NCI-H128 (cell line): ENCODE data around the gene YAF2.
"Not testable (repeated sequence)": the region's sequence is repeated elsewhere in the genome, so short reads cannot be mapped to it uniquely, and the experiment has no call there.

Experiments used
- DNase-seq: peaks from one replicate; lab custom pipeline; 2025; ENCODE audit not compliant: unreplicated experiment; lab: John Stamatoyannopoulos, UW

Gene YAF2

GRCh38 chr12:42199007-42199406 is 39.0 kb downstream of the YAF2 start:
- no peak for DNase-seq

DNA sequence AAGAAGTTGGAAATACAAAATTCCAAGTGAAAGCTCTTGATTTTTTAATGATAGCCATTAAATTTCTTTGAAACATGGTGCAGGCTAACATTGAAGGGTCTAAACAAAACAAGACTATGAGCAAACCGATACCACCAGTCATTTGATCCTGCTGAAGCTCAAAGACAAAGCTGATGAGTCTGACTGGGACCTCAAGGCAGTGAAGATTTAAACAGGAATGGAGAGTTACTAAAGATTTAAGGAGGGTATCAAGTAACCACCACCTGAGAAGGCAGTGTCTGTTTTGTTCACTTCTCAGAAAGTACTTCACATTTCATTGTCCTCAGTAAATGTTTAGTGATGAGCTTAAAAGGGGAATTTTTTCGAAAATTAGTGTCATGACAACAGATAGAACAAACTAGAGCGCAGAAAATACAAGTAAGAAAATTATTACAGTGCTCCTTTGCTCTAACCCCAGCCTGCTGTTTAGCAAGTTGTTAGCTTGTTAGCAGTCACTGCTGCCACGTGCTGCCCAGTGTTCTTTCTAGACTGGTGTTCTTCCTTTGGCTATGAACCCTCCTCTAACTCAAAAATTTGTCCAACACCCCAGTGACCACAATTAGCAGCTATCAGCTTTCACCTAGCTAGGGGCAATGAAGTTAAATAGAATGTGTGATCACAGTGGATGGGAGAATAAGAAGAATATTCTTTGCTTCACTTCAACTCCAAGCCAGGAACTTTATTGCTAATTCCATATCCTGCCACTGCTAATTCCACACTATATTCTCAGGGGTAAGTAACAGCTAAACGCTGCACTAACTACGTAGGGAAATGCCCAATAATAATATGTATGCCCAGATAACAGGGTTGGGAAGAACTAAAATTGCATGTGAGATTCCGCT is 41.1 kb downstream of the YAF2 start:
- no peak for DNase-seq

GRCh38 chr12:42192686-42193085 is 45.4 kb downstream of the YAF2 start:
- DNase-seq: no peak

GRCh38 chr12:42192258-42192657 is 45.8 kb downstream of the YAF2 start:
- no peak for DNase-seq

- no peak for DNase-seq
Measured at GRCh38 chr12:42190376-42190775, 47.7 kb downstream of the YAF2 start.

DNA sequence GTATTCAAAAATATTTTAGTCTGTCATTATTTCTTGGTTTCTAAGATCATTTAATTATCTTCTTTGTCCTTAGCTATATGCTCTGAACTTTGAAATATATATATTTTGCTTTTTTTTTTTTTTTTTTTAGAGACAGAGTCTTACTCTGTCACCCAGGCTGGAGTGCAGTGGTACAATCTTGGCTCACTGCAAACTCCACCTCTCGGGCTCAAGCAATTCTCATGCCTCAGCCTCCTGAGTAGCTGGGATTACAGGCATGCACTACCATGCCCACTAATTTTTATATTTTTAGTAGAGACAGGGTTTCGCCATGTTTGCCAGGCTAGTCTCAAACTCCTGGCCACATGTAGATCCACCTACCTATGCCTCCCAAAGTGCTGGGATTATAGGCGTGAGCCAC is 49.8 kb downstream of the YAF2 start:
- not testable (repeated sequence) for DNase-seq

DNA sequence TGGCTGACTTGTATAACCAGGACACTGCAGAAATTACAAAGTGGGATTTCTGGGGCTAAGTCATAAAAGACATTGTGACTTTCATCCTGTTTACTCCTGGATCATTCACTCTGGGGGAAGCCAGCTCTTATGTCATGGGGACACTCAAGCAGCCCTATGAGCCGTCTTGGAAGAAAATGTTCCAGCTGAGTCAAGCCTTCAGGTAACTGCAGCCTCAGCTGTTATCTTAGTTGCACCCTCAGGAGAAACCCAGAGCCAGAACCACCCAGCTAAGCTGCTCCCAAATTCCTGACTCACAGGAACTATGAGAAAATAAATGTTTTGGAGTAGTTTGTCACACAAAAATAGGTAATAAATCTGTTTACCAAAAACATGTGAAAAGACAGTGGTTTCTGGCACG is 50.2 kb downstream of the YAF2 start:
- DNase-seq: no peak

DNA sequence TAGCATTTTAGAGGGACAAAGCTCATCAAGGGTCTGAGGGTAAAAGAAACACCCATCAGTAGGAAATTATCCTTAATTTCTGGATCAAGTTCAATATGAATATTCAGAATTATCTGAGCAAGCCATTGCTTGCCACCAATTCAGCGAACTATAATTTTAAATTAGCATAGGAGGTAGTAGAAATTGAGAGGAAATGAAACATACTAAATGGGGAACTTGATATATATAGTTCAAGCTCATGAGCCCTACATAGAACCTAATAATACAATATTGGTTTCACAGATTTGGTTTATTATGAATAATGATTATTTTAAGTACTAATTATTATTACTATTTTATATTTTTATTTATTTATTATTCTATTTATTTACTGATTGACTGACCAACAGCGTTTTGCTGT is 51.3 kb downstream of the YAF2 start:
- no peak for DNase-seq

DNA sequence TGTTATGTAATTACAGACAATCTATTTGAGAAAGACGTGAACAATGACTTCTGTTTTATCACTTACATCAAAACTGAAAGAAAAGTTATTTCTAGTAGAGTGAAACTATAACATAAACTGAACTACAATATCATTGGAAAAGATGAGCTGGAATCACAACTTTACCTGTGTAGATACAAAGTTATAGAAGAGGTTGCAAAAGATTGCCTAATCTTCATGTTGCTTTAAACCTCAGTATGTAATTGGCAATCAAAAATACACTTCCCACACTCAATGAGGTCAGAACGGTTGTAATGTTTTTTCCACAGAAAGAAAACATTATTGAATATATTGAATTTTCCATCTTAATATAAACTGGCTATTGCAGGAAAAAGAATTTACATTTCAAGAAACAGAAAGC is 55.7 kb downstream of the YAF2 start:
- no peak for DNase-seq

DNA sequence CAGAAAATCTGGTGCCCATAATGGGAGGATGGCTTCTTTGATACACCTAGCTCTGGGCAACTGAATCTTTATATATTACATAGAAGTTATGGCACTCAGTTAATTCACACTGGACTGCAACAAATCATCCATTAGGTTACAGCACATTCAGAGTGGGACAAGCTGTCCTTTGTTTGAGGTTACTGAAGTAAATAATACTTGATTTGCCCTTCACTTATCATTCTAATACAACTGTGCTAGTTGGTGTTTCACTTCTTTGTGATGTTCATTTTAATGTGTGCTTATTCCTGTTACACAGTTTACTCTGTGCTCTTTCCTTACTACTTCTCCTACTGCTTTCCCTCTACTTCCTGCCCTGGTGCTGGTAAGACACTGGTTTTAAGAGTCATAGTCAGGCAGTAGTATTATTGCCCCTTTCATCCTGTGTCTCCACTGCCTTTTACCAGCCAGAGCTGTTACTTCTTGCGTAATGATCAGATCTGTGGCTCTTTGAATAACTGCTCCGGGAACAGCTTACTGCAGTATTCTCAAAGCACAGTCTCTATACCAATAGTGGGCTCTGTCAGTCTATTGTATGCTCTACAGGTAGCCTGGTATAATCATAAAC is 57.0 kb downstream of the YAF2 start:
- DNase-seq: no peak

DNA sequence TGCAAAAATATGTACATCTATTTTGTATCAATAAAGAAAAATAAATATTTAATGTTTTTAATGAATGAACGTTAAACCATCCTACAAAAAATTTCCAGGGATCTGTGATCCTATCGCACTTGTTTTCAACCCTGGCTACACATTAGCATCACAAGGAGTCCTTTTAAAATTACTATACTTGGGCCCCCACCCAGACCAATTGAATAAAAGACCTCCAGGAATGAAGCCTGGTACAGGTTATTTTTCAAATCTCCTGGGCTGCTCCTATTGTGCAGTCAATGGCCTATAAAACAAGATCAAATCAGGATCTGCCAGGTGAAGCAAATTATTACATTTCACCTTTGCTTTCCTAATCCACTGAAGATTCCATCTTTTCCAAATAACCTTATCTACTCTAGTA is 59.9 kb downstream of the YAF2 start:
- no peak for DNase-seq

DNA sequence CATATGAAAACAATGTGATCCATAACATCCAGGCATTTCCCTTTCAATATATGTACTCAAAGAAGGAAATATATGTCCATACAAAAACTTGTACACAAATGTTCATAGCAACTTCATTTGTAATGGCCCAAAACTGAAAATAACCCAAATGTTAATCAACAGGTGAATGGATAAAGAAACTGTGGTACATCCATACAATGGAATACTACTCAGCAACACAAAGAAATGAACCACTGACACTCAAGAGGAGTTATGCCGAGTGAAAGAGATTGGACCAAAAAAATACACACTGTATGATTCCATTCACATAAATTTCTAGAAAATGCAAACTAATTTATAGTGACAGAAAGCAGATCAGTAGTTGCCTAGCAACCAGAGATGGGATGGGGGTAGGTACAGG is 63.1 kb downstream of the YAF2 start:
- no peak for DNase-seq

DNA sequence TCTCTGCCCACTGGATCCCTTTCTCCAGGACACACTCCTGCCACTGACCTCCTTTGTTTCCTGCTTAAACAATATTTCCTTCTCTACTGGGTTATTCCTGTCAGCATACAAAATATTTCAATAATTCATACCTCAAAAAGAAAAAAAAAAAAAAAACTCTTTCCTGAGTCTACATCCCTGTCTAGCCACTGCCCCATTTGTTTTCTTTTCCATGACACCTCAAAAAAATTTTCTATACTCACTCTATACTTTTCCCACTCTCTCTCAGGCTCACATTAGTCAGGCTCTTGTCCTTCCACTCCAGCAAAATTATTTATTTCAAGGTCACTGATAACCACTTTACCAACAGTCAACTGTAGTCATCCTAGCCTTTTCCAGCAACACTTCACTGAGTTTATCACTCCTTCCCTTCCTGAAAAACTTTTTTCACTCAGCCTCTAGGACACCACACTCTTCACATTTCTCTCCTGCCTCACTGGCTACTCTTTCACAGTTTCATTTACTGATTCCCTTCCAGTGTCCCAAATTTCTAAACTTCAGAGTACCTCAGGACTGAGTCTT is 64.0 kb downstream of the YAF2 start:
- no peak for DNase-seq

DNA sequence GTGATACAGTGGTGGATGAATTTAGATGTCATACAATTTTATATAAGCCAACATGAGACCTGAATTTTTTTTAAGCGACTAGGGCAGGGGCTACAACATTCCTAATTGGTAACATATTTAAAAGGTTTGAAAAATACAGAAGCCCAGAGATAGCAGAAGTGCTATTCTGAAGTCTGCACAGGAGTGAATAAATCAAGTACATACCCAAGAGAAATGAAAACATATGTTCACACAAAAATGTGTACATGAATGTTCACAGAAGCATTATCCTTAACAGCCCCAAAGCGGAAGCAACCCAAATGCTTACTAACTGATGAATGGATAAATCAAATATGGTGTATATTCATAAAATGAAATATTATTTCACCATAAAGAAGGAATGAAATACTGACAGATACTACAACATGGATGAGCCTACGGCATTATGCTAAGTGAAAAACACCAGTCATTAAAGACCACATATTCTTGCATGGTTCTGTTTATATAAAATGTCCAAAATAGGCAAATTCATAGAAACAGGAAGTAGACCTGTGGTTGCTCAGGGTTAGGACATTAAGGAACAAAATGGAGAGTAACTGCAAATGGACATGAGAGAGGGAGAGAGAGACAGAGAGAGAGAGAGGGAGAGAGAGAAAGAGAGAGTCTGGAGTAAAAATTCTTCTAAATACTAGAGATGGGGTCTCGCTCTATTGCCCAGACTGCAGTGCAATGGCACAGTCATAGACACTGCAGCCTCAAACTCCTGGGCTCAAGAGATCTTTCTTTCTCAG is 65.4 kb downstream of the YAF2 start:
- no peak for DNase-seq

DNA sequence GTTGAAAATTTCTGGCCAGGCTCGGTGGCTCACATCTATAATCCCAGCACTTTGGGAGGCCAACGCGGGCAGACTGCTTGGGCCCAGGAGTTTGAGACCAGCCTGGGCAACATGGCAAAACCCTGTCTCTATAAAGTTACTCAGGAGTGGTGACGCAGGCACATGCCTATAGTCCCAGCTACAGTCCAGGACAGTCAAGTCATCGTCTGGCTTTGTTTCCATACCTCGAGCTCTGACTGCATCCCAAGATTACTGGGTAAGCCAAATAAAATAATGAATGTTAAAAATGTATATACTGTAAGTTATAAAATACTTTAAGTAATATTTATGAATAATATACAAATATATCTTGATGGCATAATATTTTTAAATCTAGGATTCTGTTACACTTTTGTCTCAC is 70.3 kb downstream of the YAF2 start:
- no peak for DNase-seq

DNA sequence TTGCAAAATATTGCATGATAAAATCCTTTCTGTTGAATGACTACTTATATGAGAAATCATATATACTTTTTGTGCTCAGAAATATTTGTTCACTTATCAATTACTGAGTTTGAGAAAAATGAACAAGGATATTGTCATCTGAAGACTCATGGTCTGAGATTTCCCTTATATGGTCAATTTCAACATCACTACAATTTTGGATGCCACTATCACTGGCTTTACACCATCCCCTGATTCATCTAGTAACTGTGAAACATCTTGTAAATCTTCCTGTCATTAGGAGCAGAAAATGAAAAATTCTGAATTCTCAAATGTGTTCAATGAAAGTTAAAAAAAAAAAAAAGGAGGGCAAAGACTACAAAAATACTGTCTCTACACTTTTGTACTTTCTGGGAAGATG is 71.5 kb downstream of the YAF2 start:
- no peak for DNase-seq

- no peak for DNase-seq
Measured at GRCh38 chr12:42163913-42164312, 74.1 kb downstream of the YAF2 start.

- no peak for DNase-seq
Measured at GRCh38 chr12:42162965-42163364, 75.1 kb downstream of the YAF2 start.

DNA sequence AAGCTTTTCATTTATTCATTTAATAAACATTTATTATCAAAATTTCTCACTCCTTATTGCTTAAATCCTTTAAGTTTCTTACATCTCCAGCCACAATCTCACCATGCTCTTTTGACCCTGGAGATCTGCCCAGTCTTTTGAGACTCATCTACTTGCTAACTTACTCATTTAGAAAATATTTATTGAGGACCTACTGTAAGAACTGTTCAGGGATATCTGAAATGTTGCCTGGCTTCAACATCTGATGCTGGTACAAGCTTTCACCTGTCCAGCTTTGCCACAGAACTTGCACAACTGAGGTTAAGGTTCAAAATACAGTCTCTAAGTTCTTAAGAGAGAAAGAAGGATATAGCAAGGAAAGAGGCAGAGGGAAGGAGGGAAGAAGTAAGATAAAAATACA is 75.9 kb downstream of the YAF2 start:
- DNase-seq: no peak

DNA sequence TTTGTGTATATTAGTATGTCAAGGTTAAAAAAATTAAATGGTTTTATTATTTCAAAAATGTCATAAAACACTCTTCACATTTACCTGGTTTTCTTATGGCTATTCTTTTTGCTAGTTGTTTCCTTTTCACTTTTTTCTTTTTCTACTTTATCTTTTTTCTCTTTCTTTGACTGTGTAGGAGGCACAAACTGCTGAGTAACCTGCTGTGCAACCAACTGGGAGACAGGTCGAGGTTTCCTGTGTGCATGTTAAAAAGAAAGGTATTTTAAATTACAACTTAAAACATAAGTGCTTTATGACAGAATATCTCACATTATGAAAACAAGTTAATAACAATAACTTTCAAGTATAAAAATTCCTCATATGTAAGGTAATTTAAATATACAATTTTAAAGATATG is 76.5 kb downstream of the YAF2 start:
- DNase-seq: no peak

- no peak for DNase-seq
Measured at GRCh38 chr12:42156232-42156631, 81.8 kb downstream of the YAF2 start.
